Dermis blood vessel endothelial cell (primary cell): ENCODE data around the gene RBM3. TPM values are rescaled to one million over a fixed set of nuclear protein-coding genes. Genes with fewer than 3 reads are reported as not detected.

Experiments
- DNase-seq: peaks from one replicate; pipeline ENCODE4 v3.0.0; 2010
- total RNA-seq: library from RNA; depleted of rRNA; stranded (reverse); fragments of >200 nt; gene quantifications from 2 replicates; pipeline ENCODE4 v1.2.3, GENCODE V29; 2014

Gene RBM3
- total RNA-seq, 1 donor from 2014 or later = 148 TPM

DNA sequence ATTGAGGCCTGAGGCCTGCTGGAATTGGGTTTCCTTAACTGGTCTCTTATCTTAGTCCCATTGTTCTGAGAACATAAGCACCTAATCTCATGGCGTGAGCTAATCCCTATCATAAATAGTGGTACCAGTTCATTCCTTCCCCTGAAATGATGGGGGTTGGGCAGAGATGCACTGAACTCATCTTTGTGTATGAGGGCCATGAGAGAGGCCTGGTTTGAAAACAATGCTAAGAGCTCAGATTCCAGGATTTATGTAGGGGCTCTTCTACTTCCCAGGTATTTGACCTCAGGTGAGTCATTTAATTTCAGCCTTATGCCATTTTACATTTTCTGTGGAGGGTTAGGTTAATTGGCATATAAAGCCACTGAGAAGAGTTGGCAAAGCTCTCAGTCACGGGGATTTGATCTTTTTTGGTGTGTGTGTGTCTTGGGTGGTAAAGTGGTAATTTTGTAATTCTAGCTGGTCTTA lies 4.4 kb downstream of the RBM3 start:
- no peak for DNase-seq

DNA sequence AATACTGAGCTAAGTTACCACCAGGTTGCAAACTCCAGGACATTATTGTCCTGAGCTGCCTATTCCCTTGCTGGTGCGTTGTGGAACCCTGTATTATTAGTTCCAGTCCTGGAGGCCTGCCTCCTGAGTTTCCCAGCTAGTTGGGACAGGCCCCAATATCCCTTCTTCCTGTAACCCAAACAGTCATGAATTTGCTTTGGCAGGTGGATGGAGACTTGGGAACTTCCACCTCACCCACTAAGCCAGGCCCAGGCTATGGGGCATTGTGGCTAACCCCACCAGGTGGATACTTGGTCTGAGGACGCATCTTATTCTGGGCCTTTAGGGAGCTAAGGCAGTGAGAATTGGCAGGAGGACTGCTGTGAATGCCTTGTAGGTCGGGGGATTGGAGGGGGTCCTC lies 5.0 kb downstream of the RBM3 start:
- no peak for DNase-seq

DNA sequence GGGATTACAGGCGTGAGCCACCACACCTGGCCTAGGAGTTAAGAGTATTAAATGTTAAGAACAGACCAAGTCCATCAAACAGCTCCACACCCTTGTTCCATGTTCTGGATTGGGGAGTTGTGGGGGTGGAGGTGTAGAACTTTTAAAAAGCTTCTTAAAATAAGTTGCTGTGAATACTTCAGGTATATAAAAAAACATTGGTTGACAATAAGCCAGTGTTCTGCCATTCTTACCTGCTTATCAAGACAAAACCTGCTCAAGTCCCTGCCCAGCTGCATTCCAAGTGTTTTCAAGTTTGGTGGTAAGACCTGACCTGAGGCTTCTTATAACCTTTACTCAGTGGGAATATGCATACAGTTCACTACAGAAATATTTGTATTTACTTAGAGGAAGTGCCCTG lies 6.4 kb downstream of the RBM3 start:
- no peak for DNase-seq

DNA sequence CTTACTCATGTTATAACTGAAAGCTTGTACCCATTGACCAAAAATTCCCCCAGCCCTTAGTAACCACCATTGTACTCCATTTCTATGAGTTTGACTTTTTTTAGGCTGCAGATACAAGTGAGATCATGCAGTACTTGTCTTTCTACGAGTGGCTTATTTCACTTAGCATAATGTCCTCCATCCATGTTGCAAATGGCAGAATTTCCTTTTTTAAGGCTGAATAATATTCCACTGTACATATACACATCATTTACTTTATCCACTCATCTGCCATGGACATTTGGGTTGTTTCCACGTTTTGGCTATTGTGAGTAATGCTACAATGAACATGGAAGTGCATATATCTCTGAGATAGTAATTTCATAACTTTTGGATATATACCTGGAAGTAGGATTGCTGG lies 10.4 kb downstream of the RBM3 start:
- no peak for DNase-seq

DNA sequence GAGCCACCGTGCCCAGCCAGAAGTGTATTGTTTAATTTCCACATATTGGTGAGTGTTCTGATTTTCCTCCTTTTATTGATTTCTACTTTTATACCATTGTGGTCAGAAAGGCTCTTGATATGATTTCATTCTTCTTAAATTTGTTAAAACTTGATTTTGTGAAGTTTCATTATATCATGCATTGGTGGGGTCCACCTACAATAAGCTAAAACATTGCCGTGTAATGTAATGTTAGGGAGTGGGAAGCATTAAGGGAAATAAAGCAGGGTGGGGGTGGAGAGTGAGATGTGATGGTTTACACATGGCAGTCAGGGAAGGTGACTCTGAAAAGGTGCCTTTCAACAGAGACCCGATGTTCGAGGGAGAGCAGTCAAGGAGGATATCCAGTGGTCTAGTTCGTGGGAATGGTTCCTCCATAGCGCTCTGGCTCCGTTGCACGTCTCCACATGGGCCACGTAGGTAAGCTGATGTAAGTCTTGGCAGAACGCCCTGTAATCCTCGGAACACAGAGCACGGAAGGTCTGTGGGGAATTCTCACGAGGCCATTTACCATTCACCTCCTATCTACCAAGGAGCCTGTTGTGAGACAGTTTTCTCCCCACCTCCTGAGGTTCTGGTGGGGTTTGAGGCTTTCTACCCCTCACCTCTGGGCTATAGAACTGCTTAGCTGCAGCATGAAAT lies 15.3 kb downstream of the RBM3 start:
- DNase-seq = peak; percentile 67

DNA sequence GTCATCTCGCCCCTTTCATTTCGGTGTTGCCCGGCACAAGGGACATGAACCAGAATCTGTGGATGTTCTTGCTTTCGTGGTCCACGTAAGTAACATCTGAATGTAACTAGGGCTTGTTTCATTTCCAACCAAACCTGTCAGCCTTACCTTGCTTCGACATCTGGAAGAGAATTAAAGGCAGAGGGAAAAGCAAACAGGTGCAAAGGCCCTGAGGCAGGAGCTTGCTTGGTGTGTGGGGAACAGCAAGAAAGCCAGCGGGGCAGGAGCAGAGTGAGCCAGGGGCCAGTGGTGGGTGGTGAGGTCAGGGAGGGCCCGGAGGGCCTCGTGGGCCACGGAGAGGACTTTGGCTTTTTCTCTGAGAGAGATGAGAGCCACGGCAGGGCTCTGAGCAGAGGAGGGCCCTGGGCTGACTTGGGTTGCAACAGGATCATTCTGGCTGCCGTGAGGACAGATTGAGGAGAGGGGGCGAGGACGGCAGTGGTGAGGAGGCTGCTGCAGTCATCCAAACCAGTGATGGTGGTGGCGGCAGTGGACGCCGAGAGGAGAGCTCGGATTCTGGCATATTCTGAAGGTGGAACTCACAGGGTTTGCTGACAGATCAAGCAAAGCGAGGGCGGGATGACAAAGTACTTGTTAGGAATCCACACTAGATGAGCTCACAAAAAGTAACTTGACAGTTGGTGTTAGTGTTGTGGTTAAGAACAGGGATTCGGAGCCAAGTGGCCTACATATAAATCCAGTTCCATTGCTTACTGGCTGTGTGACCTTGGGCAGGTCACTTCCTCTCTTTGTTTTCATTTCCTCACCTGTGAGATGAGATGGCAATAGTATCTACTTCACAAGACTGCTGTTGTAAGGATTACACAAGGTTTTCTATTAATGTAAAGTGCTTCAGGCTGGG lies 16.2 kb downstream of the RBM3 start:
- peak; percentile 50 for DNase-seq

DNA sequence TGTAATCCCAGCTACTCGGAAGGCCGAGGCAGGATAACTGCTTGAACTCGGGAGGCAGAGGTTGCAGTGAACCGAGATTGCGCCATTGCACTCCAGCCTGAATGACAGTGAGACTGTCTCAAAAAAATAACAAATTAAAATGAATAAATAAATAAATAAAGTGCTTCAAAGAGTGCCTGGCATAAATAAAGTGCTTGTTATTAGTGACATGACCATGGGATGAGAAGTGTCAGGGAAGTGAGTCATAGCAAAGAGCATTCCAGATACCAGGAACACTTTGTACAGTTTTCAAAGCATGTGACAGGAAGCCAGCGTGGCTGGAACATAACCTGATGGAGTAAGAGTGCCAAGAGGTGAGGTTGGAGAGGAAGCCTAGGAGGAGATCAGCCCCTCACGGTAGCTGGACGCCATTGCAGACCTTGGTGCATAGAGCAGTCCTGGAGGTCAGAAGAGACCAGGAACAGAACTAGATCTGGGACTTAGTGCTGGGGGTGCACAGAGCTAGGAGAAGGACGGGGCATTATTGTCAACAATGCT lies 17.0 kb downstream of the RBM3 start:
- DNase-seq = peak; percentile 94

DNA sequence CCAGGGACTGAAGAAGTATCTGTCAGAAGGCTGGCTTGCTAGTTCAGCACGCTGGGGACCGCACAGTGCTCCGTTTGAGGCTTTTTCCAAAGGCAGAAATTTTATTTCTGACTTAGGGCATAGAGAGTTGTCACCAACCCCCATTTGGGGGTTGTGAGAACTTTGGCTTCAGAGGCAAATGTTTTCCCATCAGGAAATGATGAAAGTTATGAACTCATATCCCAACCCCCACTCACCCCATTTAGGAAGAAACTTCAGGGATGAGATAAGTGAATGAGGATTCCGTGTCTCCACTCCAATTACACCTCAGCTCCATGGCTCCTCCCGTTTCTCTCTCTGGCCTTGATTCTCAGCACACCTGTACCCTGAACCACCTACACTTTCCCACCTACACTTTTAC lies 18.7 kb downstream of the RBM3 start:
- DNase-seq = peak; percentile 77

DNA sequence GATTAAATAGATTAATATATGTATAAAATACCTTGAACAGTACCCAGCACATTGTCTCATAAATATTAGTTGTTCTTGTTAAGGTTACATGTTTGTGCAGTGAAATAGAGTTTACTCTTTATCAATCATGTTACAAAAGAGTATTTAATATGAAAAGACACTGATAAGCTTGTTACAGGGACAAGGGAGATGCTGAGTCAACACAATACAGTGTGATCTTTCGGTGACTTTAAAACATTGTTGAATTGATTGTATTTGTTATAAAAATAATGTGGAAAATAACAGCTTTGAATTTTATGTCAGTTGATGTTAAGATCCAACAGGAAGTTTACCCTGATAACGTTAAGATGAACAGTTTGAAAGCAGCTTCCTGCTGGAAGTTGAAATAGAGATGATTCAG lies 21.6 kb downstream of the RBM3 start:
- DNase-seq = no peak

DNA sequence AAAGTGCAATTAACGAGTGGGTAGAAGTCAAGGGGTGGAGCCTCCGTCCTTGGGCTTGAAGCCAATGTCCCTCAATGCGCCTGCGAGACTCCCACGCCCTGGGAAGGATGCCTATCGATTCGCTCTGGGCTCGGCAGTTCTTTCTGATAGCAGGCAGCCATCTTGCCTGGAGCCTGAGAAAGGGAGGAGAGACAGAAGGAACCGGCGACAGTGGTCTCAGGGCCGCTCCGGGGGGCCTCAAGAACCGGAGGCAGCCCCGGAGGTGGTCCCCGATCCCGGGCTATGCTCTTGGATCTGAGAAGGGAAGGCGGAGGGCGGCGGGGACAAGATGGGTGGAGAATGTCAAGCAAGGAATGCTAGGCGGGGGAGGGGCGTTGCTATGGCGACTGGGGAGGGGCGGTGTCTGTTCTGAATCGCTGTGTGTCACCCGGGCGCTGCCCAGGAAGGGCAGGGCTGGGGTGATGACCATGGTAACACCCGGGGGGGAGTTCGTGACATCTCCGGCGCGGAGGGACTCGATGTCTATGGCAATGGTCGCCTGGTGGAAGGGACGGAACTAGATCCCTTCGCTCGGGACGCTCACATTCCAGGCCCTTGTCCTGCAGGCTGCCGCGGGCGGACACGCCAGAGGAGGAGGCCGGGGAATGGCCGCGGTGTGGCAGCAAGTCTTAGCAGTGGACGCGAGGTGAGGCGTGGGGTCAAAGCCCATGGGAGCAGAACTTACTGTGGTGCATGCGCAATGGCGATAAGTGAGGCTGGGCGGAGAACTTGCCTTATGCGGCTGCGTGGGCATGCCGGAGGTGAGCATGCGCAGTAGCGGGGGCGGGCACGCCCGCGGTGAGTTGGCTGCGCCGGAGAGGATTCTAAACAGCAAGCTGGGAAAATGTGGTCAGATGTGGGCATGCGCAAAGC lies 23.3 kb downstream of the RBM3 start, which contains the start of gene WDR13:
WDR13 (plus strand) TSS at position 140 of the 912 bp plus-strand sequence; CDS start at position 645, 505 bp downstream.
- DNase-seq = peak; percentile 95

DNA sequence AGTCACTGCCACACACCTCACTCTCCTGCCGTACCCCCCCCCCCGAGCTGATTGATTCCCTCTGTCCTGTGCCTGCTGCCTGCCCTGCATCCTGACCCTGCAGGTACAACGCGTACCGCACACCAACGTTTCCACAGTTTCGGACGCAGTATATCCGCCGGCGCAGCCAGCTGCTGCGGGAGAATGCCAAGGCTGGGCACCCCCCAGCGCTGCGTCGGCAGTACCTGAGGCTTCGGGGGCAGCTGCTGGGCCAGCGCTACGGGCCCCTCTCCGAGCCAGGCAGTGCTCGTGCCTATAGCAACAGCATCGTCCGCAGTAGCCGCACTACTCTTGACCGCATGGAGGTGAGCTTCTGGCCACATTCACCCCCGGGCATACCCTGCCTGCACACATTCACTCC lies 24.3 kb downstream of the RBM3 start:
- no peak for DNase-seq

DNA sequence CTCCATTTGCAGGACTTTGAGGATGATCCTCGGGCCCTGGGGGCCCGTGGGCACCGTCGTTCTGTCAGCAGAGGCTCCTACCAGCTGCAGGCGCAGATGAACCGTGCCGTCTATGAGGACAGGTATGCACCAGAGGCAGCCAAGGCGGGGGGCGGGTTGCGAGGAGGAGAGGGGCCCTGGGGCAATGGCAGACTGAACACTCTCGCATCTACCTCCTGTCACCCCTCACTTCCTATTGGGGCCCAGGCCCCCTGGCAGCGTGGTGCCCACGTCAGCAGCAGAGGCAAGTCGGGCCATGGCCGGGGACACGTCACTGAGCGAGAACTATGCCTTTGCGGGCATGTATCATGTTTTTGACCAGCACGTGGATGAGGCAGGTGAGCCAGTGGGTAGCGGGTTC lies 25.1 kb downstream of the RBM3 start:
- no peak for DNase-seq

DNA sequence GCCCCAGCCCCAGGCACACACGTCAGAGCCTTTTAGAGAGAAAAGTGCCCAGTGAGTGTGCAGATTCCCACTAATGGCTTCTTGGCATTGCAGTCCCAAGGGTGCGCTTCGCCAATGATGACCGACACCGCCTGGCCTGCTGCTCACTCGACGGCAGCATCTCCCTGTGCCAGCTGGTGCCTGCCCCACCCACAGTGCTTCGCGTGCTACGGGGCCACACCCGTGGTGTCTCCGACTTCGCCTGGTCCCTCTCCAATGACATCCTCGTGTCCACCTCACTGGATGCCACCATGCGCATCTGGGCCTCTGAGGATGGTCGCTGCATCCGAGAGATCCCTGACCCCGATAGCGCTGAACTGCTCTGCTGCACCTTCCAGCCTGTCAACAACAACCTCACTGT lies 25.9 kb downstream of the RBM3 start:
- no peak for DNase-seq

DNA sequence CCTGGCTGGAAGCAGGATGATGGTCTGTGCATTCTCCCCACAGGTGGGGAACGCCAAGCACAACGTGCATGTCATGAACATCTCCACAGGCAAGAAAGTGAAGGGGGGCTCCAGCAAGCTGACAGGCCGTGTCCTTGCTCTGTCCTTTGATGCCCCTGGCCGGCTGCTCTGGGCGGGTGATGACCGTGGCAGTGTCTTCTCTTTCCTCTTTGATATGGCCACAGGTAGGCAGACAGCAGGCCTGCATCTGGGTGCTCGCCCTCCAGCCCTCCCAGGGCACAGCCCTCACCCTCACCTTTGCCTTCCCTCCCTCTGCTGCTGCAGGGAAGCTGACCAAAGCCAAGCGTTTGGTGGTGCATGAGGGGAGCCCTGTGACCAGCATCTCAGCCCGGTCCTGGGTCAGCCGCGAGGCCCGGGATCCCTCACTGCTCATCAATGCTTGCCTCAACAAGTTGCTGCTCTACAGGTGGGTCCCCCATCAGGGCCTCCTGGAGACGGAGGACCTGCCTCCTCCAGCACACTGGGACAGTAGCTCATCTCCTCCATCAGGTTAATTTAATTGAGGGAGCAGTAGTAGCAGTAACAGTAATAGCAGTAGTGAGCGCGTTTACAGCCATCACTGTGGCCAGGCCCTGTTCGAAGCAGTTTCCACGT lies 27.6 kb downstream of the RBM3 start:
- DNase-seq = no peak

DNA sequence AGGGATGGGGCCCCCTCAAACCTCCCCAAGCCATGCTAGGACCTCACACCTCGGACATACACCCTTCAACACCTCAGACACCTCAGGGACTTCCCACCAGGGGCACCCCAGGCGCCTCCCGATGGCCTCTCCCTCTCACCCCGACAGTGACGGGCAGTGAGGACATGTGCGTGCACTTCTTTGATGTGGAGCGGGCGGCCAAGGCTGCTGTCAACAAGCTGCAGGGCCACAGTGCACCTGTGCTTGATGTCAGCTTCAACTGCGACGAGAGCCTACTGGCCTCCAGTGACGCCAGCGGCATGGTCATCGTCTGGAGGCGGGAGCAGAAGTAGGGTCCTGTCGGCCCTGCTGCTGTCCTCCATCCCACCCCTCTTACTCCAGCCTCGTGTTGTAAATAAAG lies 30.4 kb downstream of the RBM3 start:
- DNase-seq = no peak

DNA sequence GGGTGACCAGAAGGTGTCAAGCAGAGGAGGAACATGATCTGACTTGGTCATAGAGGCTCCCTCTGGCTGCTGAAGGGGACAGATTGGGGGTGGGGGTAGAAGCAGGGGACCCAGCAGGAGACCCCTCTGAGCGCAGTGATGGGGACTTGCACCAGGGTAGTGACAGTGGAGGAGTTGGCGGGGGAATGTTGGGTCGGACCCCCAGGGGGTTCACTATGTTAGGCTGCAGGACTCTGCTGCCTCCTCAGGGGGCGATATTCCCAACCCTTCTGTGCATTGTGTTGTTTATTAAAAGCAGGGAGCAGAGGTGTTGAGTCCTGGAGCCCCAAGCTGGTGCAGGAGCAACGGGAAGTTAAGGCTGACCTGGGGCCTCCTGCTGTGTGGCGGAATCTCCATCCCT lies 31.8 kb downstream of the RBM3 start:
- no peak for DNase-seq

DNA sequence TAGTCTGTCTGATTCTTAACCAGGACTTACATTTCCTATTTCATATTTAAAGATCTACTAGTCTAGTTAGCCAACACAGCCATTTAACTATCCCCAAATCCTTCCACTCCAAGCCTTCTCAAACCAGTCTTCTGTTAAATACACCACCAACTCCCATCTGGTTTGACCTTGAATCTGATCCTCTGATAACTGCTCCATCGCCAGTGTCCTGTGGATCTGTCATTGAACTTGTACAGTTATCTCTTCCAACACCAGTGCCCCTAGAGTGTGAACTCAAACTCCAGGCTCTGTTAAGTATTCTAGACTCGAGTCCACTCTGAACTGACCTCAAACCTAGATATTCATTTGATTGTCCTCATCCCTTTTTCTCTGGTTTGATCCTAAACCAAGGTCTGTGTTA lies 37.4 kb downstream of the RBM3 start:
- no peak for DNase-seq

DNA sequence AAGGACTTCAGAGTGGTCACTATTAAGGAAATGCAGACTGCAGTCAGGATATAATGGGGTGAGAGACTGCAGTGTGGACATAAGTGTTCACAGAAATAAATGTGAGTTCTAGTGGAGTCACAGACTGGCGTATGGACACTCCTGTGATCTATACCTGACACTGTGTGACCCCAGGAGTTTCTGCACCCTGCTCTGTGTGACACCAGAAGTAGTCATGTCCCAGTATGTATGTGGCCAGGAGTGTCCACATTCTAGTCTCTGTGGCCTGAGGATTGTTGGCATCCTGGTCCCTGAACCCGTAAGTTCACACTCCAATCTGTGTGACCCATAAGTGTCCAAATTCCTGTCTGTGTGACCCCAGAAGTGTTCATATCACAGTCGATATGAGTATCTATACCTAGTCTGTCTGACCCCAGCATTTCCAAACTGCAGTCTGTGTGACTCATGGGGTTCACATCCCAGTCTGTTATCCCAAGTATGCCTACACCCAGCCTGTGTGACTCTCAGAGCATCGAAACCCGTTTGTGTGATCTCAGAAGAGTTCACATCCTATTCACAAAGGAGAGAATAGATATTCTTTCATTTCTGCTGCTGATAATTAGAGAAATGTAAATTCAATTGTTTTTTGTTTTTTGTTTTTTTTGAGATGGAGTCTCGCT lies 39.3 kb downstream of the RBM3 start:
- DNase-seq = no peak

DNA sequence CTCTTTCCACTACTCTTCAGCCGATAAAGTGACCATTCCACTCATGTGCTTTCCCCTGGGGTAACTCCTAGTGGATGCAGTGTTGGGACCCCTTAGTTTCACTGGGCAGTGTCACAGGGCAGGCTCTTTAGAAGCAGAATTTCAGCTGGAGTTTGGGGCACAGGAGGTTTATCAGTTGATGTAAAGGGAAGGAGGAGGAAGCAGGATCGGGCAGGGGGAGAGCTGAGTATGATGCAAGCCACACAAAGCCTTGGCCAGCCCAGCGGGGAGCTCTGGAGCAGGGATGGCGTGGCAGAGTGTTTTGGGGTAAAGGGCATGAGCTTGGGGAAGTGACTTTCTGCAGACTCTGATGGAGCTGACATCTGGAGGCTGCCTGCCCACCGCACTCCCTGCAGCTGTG lies 42.3 kb downstream of the RBM3 start:
- no peak for DNase-seq

DNA sequence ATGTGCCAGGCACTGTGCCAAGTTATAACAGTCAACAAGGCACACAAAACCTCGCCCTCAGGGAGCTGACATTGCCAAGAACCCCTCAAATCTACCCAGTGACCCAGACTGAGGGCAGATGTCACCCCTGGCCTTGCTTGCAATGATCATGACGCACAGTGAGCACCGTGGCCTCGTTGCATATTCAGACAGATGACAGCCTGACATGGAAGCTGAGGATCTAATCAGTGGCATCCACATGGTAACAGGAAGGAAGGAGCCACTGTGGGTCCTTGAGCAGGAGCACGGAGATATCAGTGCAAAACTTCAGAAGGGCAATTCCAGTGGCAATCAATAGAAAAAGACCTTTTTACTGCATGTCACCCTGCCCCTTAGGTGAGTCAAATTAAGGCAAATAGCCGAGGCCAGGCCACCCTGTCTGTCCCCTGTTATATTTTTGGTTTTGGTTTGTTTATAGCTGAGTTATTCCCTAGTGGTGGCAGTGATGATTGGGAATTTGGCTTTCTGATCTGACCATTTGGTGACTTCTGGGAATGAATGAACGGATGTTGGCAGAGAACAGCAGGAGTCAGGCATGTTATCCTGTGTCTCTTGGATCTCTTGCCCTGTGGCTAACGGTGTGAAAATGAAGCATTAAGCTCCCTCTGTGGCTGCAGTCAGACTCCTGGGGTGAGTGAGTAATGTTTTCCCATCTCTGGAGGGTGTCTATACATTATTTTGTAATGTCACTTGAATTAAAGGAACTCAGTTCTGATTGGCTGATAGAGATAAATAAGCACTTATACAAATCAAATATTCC lies 43.5 kb downstream of the RBM3 start:
- peak; percentile 42 for DNase-seq
